HG03196 (cell line): ENCODE data around the gene FCHO2.
"Not testable (repeated sequence)": the region's sequence is repeated elsewhere in the genome, so short reads cannot be mapped to it uniquely, and the experiment has no call there.

Experiments
- ATAC-seq: cut with Tn5 transposase; IDR thresholded peaks from one replicate; pipeline ENCODE4 v1.9.1; 2021; ENCODE audit not compliant: unreplicated experiment

FCHO2 gene, protein sequence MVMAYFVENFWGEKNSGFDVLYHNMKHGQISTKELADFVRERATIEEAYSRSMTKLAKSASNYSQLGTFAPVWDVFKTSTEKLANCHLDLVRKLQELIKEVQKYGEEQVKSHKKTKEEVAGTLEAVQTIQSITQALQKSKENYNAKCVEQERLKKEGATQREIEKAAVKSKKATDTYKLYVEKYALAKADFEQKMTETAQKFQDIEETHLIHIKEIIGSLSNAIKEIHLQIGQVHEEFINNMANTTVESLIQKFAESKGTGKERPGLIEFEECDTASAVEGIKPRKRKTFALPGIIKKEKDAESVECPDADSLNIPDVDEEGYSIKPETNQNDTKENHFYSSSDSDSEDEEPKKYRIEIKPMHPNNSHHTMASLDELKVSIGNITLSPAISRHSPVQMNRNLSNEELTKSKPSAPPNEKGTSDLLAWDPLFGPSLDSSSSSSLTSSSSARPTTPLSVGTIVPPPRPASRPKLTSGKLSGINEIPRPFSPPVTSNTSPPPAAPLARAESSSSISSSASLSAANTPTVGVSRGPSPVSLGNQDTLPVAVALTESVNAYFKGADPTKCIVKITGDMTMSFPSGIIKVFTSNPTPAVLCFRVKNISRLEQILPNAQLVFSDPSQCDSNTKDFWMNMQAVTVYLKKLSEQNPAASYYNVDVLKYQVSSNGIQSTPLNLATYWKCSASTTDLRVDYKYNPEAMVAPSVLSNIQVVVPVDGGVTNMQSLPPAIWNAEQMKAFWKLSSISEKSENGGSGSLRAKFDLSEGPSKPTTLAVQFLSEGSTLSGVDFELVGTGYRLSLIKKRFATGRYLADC

DNA sequence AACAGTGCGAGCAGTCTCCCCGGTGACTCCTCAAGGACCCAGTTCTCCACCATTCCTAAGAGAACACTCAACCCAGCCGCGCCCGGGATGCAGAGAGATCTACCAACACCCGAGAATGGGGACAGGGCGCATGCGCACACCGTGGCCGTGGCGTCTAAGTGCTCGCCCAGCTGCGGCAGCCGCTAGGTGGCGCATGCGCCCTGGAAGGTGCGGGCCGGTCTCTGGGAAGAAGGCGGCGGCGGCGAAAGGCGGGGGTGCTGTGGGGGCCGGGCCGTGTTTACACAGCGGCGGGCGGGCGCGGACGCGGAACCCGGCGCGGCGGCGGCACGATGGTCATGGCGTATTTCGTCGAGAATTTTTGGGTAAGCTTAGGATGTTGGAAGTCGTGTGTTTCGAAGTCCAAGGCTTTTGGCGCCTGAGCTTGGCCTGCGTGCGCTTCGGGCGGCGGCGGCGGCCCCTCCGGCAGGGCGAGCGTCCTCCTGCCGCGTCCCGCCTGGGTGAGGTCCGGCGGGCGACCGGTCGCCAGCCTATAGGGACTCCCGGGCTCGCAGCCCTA lies at the start of gene FCHO2:
TSS of gene FCHO2 (plus strand) at position 274 of the 556 bp plus-strand sequence. CDS start at position 330, 56 bp downstream.
- ATAC-seq: peak; percentile 93

DNA sequence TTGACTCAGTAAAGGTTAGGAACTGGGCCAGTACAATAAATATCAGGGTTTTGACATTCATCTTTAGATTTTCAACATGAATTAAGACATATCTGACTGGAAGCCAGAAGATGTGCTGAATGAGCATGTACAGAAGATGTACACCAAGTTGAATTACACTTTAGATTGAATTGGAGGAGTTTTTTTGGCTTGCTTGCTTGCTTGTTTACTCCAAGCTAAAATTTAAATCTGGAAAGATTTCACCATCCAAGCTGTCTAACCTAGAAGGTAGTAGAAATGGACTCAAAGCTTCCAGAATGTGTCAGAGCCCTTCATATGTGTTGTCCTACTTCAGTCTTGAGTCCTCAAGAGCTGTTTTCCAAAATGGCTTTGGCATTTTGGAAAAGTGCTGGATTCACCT lies 49.0 kb upstream of the FCHO2 start:
- no peak for ATAC-seq

- ATAC-seq: no peak
Measured at GRCh38 chr5:72908664-72909063, 47.2 kb upstream of the FCHO2 start.

DNA sequence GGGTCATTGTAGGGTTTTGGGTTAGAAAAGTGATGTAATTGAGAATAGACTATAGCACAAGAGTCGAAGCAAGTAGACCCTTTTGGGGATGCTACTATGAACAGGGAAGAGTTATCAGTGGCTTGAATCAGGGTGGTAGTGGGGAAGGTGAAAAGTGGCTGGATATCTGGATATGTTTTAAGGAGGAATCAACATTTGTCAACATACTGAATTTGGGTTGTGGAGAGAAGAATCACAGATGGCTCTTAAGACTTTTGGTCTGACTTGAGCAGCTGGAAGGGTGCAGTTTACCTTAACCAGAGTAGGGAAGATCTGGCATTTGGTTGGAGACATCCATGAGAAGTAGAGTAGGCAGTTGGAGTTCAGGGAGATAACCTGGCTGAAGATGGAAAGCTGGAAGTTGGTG lies 38.5 kb upstream of the FCHO2 start:
- no peak for ATAC-seq

DNA sequence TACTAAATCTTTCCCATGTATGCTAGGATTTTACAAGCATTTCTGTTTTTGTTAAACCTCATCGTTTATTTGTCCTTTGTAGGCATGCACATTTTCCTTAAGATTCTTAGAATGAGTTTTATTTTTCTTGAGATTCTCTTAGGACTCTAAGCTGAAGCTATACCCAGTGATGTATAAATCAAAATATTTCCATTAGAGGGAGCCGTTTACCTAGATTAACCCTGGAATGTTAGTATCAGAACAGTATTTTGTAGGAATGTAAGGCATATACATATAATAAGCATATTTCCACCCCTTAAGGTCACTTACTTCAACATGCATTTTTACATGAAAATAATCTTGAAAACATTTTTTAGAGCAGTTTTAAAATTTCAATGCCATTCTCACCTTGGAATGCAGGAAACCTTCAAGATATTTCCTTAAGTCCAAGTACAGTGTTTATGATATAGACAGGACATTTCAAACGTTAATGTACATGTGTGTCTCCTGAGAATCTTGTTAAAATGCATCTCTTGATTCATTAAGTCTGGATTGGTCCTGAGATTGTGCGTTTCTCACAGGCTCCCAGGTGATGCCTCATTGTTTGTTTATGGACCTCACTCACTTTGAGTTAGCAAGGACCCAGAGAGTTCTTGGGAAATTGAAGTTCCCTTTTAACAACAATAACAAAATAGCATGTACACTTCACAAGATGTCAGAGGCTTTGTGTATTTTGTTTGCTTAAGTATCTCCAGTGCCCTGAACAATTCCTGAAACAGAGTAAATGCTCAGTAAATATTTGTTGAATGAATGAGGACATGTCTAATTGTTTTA lies 34.9 kb upstream of the FCHO2 start:
- ATAC-seq: no peak

GRCh38 chr5:72921886-72922285 lies 34.0 kb upstream of the FCHO2 start:
- ATAC-seq: no peak

DNA sequence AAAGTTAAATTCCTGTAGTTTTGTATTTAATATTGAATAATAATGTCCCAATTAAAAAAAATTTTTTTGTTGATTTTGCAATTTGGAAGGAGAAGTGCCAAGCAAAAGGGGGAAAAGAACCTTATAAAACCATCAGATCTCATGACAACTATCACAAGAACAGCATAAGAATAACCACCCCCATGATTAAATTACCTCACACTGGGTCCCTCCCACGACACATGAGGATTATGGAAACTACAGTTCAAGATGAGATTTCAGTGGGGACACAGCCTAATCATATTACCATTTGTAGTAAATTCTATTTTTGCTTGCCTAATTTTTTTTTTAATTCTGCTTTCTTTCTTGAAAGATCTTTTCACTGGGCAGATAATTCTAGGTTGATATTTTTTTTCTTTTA lies 33.4 kb upstream of the FCHO2 start:
- no peak for ATAC-seq

DNA sequence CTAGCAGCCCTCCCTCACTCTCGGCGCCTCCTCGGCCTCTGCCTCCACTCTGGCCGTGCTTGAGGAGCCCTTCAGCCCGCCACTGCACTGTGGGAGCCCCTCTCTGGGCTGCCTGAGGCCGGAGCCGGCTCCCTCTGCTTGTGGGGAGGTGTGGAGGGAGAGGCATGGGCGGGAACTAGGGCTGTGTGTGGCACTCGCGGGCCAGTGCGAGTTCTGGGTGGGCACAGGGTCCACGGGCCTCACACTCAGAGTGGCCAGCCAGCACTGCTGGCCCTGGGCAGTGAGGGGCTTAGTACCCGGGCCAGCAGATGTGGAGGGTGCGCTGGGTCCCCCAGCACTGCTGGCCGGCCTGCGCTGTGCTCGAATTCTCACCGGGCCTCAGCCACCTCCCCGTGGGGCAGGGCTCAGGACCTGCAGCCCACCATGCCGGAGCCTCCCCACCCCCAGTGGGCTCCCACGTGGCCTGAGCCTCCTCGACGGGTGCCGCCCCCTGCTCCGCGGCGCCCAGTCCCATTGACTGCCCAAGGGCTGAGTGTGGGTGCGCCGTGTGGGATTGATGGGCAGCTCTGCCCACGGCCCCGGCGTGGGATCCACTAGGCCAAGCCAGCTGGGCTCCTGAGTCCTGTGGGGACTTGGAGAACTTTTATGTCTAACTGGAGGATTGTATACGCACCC lies 30.4 kb upstream of the FCHO2 start:
- no peak for ATAC-seq

GRCh38 chr5:72932686-72933085 lies 23.2 kb upstream of the FCHO2 start:
- not testable (repeated sequence) for ATAC-seq

GRCh38 chr5:72934953-72935725 lies 20.7 kb upstream of the FCHO2 start:
- ATAC-seq: not testable (repeated sequence)

GRCh38 chr5:72936893-72937292 lies 18.9 kb upstream of the FCHO2 start:
- ATAC-seq: no peak

DNA sequence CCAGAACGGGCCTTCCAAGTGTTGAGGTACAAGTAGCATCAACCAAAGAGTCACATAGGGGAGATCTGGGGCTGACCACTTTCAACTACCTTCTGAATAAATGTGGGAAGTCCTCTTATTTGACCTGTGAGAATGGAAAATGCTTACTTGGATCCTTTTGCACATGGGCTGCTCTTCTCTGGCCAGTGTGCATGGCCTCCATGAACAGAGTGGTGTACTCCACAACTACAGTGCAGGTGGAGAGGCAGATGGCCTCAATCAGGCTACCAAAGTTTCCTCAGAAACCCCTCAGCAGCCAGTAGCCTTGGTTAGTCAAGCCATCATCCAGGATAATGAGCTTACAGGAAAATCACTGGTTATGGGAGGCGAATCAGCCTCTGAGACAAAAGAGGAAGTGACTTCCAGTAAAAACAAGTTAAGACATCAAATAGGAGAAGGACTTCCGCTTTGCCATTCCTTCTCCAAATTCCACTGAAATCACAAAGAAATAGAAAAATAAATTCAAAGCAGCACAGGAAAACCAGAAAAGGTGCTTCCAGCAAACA lies 18.3 kb upstream of the FCHO2 start:
- ATAC-seq: no peak

- no peak for ATAC-seq
Measured at GRCh38 chr5:72938206-72938605, 17.6 kb upstream of the FCHO2 start.

DNA sequence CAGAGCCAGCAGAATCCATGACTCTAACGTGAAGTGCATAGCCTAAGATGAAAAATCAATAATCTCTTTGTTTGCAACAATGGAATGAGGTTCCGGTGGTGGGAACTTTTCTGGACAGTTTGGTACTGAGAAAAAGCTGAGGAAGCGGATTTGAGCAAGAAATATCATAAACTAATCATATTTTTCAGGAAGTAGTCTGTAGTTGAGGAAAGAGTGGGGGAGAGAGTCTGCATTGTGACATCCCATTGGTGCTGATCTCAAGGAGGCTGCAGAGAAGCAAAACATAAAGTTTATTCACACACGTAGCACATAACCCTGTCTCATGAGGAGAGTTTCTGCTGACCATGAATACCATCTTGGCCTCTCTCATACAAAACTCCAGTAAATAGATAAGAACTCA lies 15.8 kb upstream of the FCHO2 start:
- ATAC-seq: no peak

GRCh38 chr5:72943307-72943706 lies 12.5 kb upstream of the FCHO2 start:
- no peak for ATAC-seq

- no peak for ATAC-seq
Measured at GRCh38 chr5:72947498-72947897, 8.3 kb upstream of the FCHO2 start.

DNA sequence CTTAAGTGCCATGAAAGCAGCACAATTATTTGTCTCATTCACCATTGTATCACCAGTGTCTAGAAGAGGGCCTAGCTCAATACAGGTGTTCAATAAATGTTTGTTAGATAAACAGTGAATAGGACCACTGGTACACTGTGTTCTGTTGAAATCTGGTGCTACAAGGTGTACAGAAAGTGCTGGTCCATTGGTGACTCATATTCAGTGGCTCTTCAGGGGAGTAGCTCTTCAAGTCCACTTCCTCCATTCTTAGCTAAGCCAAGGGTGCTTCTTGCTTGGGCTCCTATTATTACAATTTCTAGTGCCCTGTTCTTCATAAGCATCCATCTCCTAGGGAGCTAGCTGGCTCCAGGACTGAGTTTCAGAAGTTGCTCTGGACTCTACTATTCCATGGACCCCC lies 6.4 kb upstream of the FCHO2 start:
- no peak for ATAC-seq

GRCh38 chr5:72951671-72952468 lies 4.0 kb upstream of the FCHO2 start:
- ATAC-seq: no peak

DNA sequence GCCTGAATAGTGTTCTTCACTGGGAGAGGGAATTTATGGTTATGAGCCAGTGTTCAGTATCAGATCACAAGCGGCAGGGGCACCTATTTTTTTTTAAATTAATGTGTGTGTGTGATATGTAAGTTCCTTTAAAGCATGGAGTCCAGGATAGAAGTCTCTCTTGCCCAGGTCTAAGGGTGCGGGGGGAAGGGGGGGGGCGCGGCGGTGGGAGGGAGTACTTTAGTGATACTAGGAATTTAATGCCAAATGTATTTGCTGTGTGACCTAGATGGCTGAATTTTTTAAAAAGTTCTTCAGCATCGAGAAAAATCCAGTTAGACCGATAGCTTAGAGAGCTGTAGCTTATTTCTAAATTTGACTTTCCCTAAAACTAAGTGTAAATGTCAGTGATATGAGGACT lies 1.5 kb upstream of the FCHO2 start:
- ATAC-seq: no peak
